ENCODE measurements around the gene SCARB2.

DNA sequence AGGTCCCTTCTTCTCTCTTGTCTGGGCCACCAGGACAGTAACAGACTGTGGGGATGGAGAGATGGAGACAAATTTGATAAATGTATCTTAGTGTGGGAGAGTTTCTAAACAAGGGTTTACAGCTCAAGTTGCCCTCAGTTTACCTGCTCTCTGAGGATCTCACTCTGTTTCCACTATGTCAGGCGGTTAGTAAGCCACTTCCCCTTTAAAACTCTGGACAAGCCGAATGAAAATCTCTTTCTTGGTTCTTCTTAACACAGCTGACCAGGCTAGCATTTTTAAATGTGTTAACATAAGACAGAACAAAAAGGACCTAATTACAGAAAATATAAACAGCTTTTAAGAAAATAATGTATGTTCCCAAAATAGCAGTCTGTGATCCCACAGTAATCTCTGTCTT is 2.9 kb upstream of the SCARB2 start:
- TF ChIP-seq, protein P1, sequence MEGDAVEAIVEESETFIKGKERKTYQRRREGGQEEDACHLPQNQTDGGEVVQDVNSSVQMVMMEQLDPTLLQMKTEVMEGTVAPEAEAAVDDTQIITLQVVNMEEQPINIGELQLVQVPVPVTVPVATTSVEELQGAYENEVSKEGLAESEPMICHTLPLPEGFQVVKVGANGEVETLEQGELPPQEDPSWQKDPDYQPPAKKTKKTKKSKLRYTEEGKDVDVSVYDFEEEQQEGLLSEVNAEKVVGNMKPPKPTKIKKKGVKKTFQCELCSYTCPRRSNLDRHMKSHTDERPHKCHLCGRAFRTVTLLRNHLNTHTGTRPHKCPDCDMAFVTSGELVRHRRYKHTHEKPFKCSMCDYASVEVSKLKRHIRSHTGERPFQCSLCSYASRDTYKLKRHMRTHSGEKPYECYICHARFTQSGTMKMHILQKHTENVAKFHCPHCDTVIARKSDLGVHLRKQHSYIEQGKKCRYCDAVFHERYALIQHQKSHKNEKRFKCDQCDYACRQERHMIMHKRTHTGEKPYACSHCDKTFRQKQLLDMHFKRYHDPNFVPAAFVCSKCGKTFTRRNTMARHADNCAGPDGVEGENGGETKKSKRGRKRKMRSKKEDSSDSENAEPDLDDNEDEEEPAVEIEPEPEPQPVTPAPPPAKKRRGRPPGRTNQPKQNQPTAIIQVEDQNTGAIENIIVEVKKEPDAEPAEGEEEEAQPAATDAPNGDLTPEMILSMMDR (conservative IDR thresholded peaks at IDR 0.05 in 1 of 2, IDR thresholded peaks at IDR 0.05 in 1 of 2; ENCODE audit: low read depth in 1 of 2, low read length in 2 of 2): no peak
- no peak for TF ChIP-seq EZH2 (IDR thresholded peaks at IDR 0.05; ENCODE audit: low read length, missing control alignments)

All from fibroblast of lung (primary cell).